Activated naive CD4-positive, alpha-beta T cell treated with anti-CD3 and anti-CD28 coated beads, Interleukin-2, amount 50 U/mL, for 24 hours (primary cell): ENCODE data around the gene HOXD1.

ENCODE experiments used
- H3K27ac Mint-ChIP-seq: one replicate; pipeline ENCODE4 v1.8.0; 2021; ENCODE audit warnings: mild to moderate bottlenecking, mixed read lengths
- H3K27me3 Mint-ChIP-seq: one replicate; pipeline ENCODE4 v1.8.0; 2021; ENCODE audit warnings: mixed read lengths
- H3K36me3 Mint-ChIP-seq: one replicate; pipeline ENCODE4 v1.8.0; 2021; ENCODE audit warnings: mixed read lengths
- H3K4me1 Mint-ChIP-seq: one replicate; pipeline ENCODE4 v1.8.0; 2021; ENCODE audit warnings: mixed read lengths
- H3K4me3 Mint-ChIP-seq: one replicate; pipeline ENCODE4 v1.8.0; 2021; ENCODE audit warnings: mild to moderate bottlenecking, mixed read lengths
- H3K9me3 Mint-ChIP-seq: one replicate; pipeline ENCODE4 v1.8.0; 2021; ENCODE audit warnings: mixed read lengths

The HOXD1 gene

GRCh38 chr2:176149939-176150583, 38.4 kb upstream of the HOXD1 start:
- H3K27ac Mint-ChIP-seq = no peak overlapping the region
- no peaks in the 10 kb centered on the region for H3K4me1 Mint-ChIP-seq
- peaks cover 70% of the 10 kb centered on the region for H3K27me3 Mint-ChIP-seq
- peaks cover 3% of the 10 kb centered on the region for H3K36me3 Mint-ChIP-seq
- no peak overlapping the region for H3K4me3 Mint-ChIP-seq
- peaks cover 5% of the 10 kb centered on the region for H3K9me3 Mint-ChIP-seq

DNA sequence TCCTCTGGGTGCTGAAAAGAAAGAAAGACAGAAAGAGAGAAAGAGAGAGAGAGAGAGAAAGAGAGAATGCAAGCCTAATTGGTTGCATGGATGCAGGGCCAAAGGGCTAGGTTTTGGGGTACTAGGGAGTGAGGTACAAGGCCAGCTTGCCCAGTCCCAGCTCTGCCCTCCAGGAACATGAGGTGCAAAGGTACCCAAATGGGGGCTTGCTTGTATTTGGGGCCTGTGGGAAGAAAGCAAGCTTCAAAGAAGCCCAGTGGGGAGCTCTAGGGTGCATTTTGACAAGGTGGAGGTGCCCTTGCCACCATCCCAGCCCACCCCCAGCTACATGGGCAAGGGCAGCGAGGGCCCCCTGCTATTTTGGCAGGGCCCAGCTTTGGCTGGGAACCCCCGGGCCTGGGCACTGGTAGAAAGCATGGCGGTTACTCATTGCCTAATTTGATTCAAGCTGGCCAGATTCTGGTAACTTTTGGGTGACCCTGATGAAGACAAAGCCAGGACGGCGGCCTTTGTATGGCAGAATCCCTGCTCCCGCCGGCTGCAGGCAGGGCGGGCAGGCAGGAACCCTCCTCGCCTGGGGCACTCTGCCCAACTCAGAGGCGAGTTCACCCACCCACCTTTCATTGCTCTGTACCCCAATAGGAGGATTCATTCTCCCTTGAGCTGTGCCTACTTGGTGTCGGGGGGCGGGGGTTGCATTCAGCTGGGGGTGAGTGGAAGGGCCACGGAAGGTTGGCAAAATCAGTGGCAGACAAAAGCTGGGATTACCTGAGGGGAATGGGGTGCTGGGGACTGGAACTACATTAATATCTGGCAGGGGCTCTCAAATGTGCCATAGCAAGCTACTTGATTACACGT, 37.7 kb upstream of the HOXD1 start:
- Mint-ChIP-seq H3K4me1 (no peaks in the 10 kb centered on the region), H3K9me3 (peaks cover 5% of the 10 kb centered on the region), H3K4me3 (no peak overlapping the region), H3K27me3 (peaks cover 69% of the 10 kb centered on the region), H3K36me3 (peaks cover 3% of the 10 kb centered on the region), H3K27ac (no peak overlapping the region)

DNA sequence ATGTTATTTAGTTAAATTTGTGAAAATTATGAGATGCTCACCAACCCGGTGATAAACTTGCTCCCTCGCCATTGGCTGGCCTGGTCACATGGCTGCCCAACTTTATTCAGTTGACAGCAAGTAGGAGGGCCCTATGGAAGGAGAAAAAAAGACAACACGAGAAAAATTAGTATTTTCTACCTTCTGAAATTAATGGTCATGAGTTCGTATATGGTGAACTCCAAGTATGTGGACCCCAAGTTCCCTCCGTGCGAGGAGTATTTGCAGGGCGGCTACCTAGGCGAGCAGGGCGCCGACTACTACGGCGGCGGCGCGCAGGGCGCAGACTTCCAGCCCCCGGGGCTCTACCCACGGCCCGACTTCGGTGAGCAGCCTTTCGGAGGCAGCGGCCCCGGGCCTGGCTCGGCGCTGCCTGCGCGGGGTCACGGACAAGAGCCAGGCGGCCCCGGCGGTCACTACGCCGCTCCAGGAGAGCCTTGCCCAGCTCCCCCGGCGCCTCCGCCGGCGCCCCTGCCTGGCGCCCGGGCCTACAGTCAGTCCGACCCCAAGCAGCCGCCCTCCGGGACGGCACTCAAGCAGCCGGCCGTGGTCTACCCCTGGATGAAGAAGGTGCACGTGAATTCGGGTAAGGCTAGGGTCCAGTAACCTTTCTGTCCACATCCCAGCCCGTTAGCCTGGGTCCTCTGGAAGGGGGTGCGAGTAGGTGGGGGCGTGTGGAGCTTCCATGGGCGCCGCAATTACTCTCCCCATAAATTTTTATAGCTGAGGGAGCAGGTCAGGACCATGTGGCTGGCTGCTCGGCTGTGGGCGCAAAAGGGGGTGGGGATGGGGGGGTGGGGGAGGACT, 36.8 kb upstream of the HOXD1 start, which contains the start of gene HOXD4:
Gene HOXD4 (plus strand): TSS at position 109 of the 846 bp plus-strand sequence. CDS start 84 bp downstream, at position 193.
- Mint-ChIP-seq H3K36me3 (peaks cover 3% of the 10 kb centered on the region), H3K27me3 (peaks cover 64% of the 10 kb centered on the region), H3K27ac (no peak within 1 kb of the TSS), H3K4me3 (no peak within 1 kb of the TSS), H3K9me3 (peaks cover 5% of the 10 kb centered on the region), H3K4me1 (no peaks in the 10 kb centered on the region)

GRCh38 chr2:176152350-176153181, 35.9 kb upstream of the HOXD1 start:
- Mint-ChIP-seq H3K9me3 (peaks cover 5% of the 10 kb centered on the region), H3K4me1 (peaks cover 3% of the 10 kb centered on the region), H3K36me3 (peaks cover 3% of the 10 kb centered on the region), H3K27me3 (peaks cover 61% of the 10 kb centered on the region), H3K27ac (no peak overlapping the region), H3K4me3 (no peak overlapping the region)

- Mint-ChIP-seq H3K4me3 (no peak overlapping the region), H3K36me3 (peaks cover 3% of the 10 kb centered on the region), H3K9me3 (peaks cover 5% of the 10 kb centered on the region), H3K27ac (no peak overlapping the region), H3K27me3 (peaks cover 54% of the 10 kb centered on the region), H3K4me1 (peaks cover 6% of the 10 kb centered on the region)
Observed at GRCh38 chr2:176154576-176155252, 33.8 kb upstream of the HOXD1 start.

GRCh38 chr2:176155356-176156044, 33.0 kb upstream of the HOXD1 start:
- H3K27ac Mint-ChIP-seq = no peak overlapping the region
- peaks cover under 1% of the 10 kb centered on the region for H3K9me3 Mint-ChIP-seq
- H3K27me3 Mint-ChIP-seq = peaks cover 48% of the 10 kb centered on the region
- H3K36me3 Mint-ChIP-seq = no peaks in the 10 kb centered on the region
- peaks cover 6% of the 10 kb centered on the region for H3K4me1 Mint-ChIP-seq
- no peak overlapping the region for H3K4me3 Mint-ChIP-seq

GRCh38 chr2:176156301-176156806, 32.1 kb upstream of the HOXD1 start:
- Mint-ChIP-seq H3K27ac (no peak overlapping the region), H3K9me3 (no peaks in the 10 kb centered on the region), H3K27me3 (peaks cover 48% of the 10 kb centered on the region), H3K4me1 (peaks cover 6% of the 10 kb centered on the region), H3K36me3 (no peaks in the 10 kb centered on the region), H3K4me3 (no peak overlapping the region)

GRCh38 chr2:176156807-176157498, 31.5 kb upstream of the HOXD1 start, which contains the start of gene HOXD3:
TSS of gene HOXD3 (plus strand) at chr2:176157307. CDS start at chr2:176169115, 11,808 bp downstream.
- H3K27ac Mint-ChIP-seq = peak within 1 kb of the TSS; percentile 18
- peaks cover 2% of the 10 kb centered on the region for H3K36me3 Mint-ChIP-seq
- H3K4me3 Mint-ChIP-seq = no peak within 1 kb of the TSS
- H3K27me3 Mint-ChIP-seq = peaks cover 49% of the 10 kb centered on the region
- peaks cover 6% of the 10 kb centered on the region for H3K4me1 Mint-ChIP-seq
- no peaks in the 10 kb centered on the region for H3K9me3 Mint-ChIP-seq

DNA sequence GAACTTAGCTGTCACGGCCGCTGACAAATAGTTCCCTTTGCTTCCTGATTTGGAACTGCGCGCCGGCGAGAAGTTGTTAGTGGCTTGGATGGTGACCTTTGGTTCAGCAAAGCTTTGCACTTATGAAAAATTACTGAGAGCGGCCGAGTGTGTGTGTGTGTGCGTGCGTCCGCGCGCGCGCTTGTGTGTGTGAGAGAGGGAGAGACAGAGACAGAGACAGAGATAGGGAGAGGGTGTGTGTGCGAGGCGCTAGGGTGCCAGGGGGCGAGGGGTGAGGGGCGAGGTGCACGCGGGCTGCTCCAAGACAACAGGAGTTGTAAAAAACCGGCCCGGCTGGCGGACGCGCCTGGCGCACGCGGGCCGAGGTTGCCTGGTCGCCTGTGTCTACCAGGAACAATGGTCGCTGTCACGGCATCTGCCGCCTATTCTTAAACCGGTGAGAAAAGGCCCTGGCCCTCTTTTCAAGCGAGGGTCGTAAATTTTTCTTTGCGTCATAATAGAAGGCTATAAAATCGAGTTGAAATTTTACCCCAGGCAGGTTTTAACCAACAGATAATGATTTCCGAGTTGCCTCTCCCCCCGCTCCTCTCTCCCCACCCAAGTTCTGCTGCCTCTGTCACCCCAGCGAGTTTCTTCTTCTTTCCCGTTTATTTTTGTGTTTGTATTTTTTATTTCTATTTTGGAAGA, 30.8 kb upstream of the HOXD1 start:
- Mint-ChIP-seq H3K4me1 (peaks cover 6% of the 10 kb centered on the region), H3K9me3 (no peaks in the 10 kb centered on the region), H3K27ac (peak overlapping the region; percentile 18), H3K27me3 (peaks cover 52% of the 10 kb centered on the region), H3K4me3 (no peak overlapping the region), H3K36me3 (peaks cover 2% of the 10 kb centered on the region)

GRCh38 chr2:176158186-176158591, 30.3 kb upstream of the HOXD1 start:
- peaks cover 52% of the 10 kb centered on the region for H3K27me3 Mint-ChIP-seq
- peak overlapping the region; percentile 19 for H3K27ac Mint-ChIP-seq
- H3K9me3 Mint-ChIP-seq = no peaks in the 10 kb centered on the region
- H3K4me1 Mint-ChIP-seq = peaks cover 6% of the 10 kb centered on the region
- H3K4me3 Mint-ChIP-seq = peak overlapping the region; percentile 3
- peaks cover 2% of the 10 kb centered on the region for H3K36me3 Mint-ChIP-seq

- Mint-ChIP-seq H3K36me3 (peaks cover 4% of the 10 kb centered on the region), H3K4me3 (no peak overlapping the region), H3K4me1 (peaks cover 8% of the 10 kb centered on the region), H3K27ac (no peak overlapping the region), H3K9me3 (peaks cover 5% of the 10 kb centered on the region), H3K27me3 (peaks cover 56% of the 10 kb centered on the region)
Observed at GRCh38 chr2:176158855-176159662, 29.4 kb upstream of the HOXD1 start.

- H3K4me1 Mint-ChIP-seq = peaks cover 12% of the 10 kb centered on the region
- H3K9me3 Mint-ChIP-seq = peaks cover 7% of the 10 kb centered on the region
- peaks cover 54% of the 10 kb centered on the region for H3K27me3 Mint-ChIP-seq
- H3K4me3 Mint-ChIP-seq = no peak overlapping the region
- peaks cover 4% of the 10 kb centered on the region for H3K36me3 Mint-ChIP-seq
- H3K27ac Mint-ChIP-seq = no peak overlapping the region
Observed at GRCh38 chr2:176159663-176160250, 28.7 kb upstream of the HOXD1 start.
